Smooth muscle cell (in vitro differentiated cells): ENCODE measurements around the gene CPEB4. TPM values are rescaled to one million over a fixed set of nuclear protein-coding genes. Genes with fewer than 3 reads are reported as not detected.

Source experiments
- DNase-seq: peaks from one replicate; lab custom pipeline; 2025; ENCODE audit not compliant: unreplicated experiment; lab: John Stamatoyannopoulos, UW
- H2AFZ ChIP-seq: fragments of 200-600 bp; sonication (generic); 2 replicates; pipeline ENCODE4 v1.6.0; 2016; ENCODE audit warnings: antibody characterized with exemption, low read depth, mild to moderate bottlenecking
- H3F3A ChIP-seq: fragments of 200-600 bp; sonication (generic); 2 replicates; pipeline ENCODE4 v1.6.0; 2017; ENCODE audit warnings: antibody characterized with exemption, low read depth
- H3K27ac ChIP-seq: fragments of 200-600 bp; sonication (generic); 2 replicates; pipeline ENCODE4 v1.5.1; 2016; ENCODE audit warnings: low read depth, mild to moderate bottlenecking
- H3K27me3 ChIP-seq: fragments of 200-600 bp; sonication (generic); 2 replicates; pipeline ENCODE4 v1.6.1; 2016; ENCODE audit warnings: low read depth, mild to moderate bottlenecking
- H3K36me3 ChIP-seq: fragments of 200-600 bp; sonication (generic); 2 replicates; pipeline ENCODE4 v1.5.1; 2016; ENCODE audit warnings: low read depth
- H3K4me1 ChIP-seq: fragments of 200-600 bp; sonication (generic); 2 replicates; pipeline ENCODE4 v1.5.1; 2016; ENCODE audit warnings: low read depth
- H3K4me2 ChIP-seq: fragments of 200-600 bp; sonication (generic); 2 replicates; pipeline ENCODE4 v1.6.0; 2016; ENCODE audit warnings: mild to moderate bottlenecking
- H3K4me3 ChIP-seq: fragments of 200-600 bp; sonication (generic); 2 replicates; pipeline ENCODE4 v1.5.1; 2016; ENCODE audit warnings: mild to moderate bottlenecking
- H3K79me2 ChIP-seq: fragments of 200-600 bp; sonication (generic); 2 replicates; pipeline ENCODE4 v1.6.0; 2016; ENCODE audit warnings: low read depth, mild to moderate bottlenecking
- H3K9ac ChIP-seq: fragments of 200-600 bp; sonication (generic); 2 replicates; pipeline ENCODE4 v1.6.0; 2016; ENCODE audit warnings: low read depth
- H3K9me3 ChIP-seq: fragments of 200-600 bp; sonication (generic); replicated peaks from 2 replicates; pipeline ENCODE4 v1.5.1; 2016; ENCODE audit warnings: low read depth
- H4K20me1 ChIP-seq: fragments of 200-600 bp; sonication (generic); 2 replicates; pipeline ENCODE4 v1.6.0; 2016; ENCODE audit warnings: low read depth
- WGBS: methylation state at CpG from one replicate; pipeline ENCODE4 v1.1.7; 2016; ENCODE audit warnings: low lambda C conversion rate; 5-methylcytosine and 5-hydroxymethylcytosine counted together
- polyA plus RNA-seq: library from polyadenylated mRNA; unstranded; fragments of >200 nt; fragmentation: Nextera tagmentation; extraction: Ambion mirVana; gene quantifications from 2 replicates; pipeline ENCODE4 v1.2.1, GENCODE V29; 2016
- total RNA-seq: library from RNA; depleted of rRNA; stranded (reverse); fragments of >200 nt; gene quantifications from 2 replicates; pipeline ENCODE4 v1.2.3, GENCODE V29; 2014
- TF ChIP-seq, protein P1 (sequence below): fragments of 200-600 bp; sonication (generic); IDR thresholded peaks from 2 replicates; pipeline ENCODE4 v1.5.1; 2017; ENCODE audit warnings: borderline replicate concordance, mild to moderate bottlenecking, antibody characterized with exemption; ENCODE audit not compliant: insufficient read depth, poor library complexity, severe bottlenecking

Gene CPEB4
- total and polyA plus RNA-seq, 2 experiments from 2014 or later: 5.1 to 38.5 TPM

- no peaks in the 10 kb centered on the region for H3K36me3 ChIP-seq
- H3F3A ChIP-seq: no peaks in the 10 kb centered on the region
- no peak overlapping the region for H3K4me3 ChIP-seq
- no peaks in the 10 kb centered on the region for H3K79me2 ChIP-seq
- H3K27me3 ChIP-seq: no peaks in the 10 kb centered on the region
- H3K4me1 ChIP-seq: no peaks in the 10 kb centered on the region
- TF ChIP-seq, protein P1, sequence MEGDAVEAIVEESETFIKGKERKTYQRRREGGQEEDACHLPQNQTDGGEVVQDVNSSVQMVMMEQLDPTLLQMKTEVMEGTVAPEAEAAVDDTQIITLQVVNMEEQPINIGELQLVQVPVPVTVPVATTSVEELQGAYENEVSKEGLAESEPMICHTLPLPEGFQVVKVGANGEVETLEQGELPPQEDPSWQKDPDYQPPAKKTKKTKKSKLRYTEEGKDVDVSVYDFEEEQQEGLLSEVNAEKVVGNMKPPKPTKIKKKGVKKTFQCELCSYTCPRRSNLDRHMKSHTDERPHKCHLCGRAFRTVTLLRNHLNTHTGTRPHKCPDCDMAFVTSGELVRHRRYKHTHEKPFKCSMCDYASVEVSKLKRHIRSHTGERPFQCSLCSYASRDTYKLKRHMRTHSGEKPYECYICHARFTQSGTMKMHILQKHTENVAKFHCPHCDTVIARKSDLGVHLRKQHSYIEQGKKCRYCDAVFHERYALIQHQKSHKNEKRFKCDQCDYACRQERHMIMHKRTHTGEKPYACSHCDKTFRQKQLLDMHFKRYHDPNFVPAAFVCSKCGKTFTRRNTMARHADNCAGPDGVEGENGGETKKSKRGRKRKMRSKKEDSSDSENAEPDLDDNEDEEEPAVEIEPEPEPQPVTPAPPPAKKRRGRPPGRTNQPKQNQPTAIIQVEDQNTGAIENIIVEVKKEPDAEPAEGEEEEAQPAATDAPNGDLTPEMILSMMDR: no peak
- no peak for DNase-seq
- no peaks in the 10 kb centered on the region for H3K9me3 ChIP-seq
- 97% methylated on average over 17 of the region's 17 CpGs for WGBS
- H3K27ac ChIP-seq: no peak overlapping the region
- no peak overlapping the region for H3K4me2 ChIP-seq
- H3K9ac ChIP-seq: no peak overlapping the region
- H2AFZ ChIP-seq: no peak overlapping the region
- no peaks in the 10 kb centered on the region for H4K20me1 ChIP-seq
These were observed 21.1 kb upstream of the CPEB4 start for GRCh38 chr5:173866858-173867679.

- Histone ChIP-seq H3F3A (no peaks in the 10 kb centered on the region), H3K9ac (no peak overlapping the region), H3K4me2 (no peak overlapping the region)
These were observed 19.9 kb upstream of the CPEB4 start for GRCh38 chr5:173868096-173868880.

GRCh38 chr5:173869316-173869715 is 18.8 kb upstream of the CPEB4 start:
- H3K9ac ChIP-seq: no peak overlapping the region
- H3K36me3 ChIP-seq: no peaks in the 10 kb centered on the region
- TF ChIP-seq, protein P1: no peak
- no peaks in the 10 kb centered on the region for H3K4me1 ChIP-seq
- no peak overlapping the region for H3K4me3 ChIP-seq
- WGBS: 77% methylated on average over 4 of the region's 4 CpGs
- H3K27ac ChIP-seq: no peak overlapping the region
- no peaks in the 10 kb centered on the region for H3K9me3 ChIP-seq
- H4K20me1 ChIP-seq: no peaks in the 10 kb centered on the region
- no peaks in the 10 kb centered on the region for H3F3A ChIP-seq
- H3K27me3 ChIP-seq: no peaks in the 10 kb centered on the region
- H3K4me2 ChIP-seq: no peak overlapping the region
- no peak for DNase-seq
- H3K79me2 ChIP-seq: no peaks in the 10 kb centered on the region
- H2AFZ ChIP-seq: no peak overlapping the region

More at GRCh38 chr5:173868096-173868880, 19.9 kb upstream of the CPEB4 start:
- TF ChIP-seq, protein P1: no peak
- Histone ChIP-seq H2AFZ (no peak overlapping the region), H3K9me3 (no peaks in the 10 kb centered on the region), H4K20me1 (no peaks in the 10 kb centered on the region), H3K27ac (no peak overlapping the region), H3K27me3 (no peaks in the 10 kb centered on the region), H3K4me1 (no peaks in the 10 kb centered on the region), H3K79me2 (no peaks in the 10 kb centered on the region), H3K4me3 (no peak overlapping the region), H3K36me3 (no peaks in the 10 kb centered on the region)
- DNase-seq: no peak
- WGBS: 49% methylated on average over 7 of the region's 7 CpGs
